ENCODE results near the gene STYXL2. TPM values are rescaled to one million over a fixed set of nuclear protein-coding genes. Genes with fewer than 3 reads are reported as not detected.
A peak's percentile ranks its signal among the peaks of the same experiment; 100 is the strongest.

Gene STYXL2
- not detected in 2 replicates for total RNA-seq (ENCODE audit: low replicate concordance)
- long read RNA-seq, partial matches to known transcripts, result 0 of 1 reads
- long read RNA-seq, other reads (novel, unspliced or antisense), result 1 of 1 reads

GRCh38 chr1:167093846-167094516 is at the start of gene STYXL2:
Gene STYXL2, plus strand, starts transcription at chr1:167094075. Its CDS starts 775 bp downstream, at chr1:167094850.
- no peaks in the 10 kb centered on the region for H3K27me3 Mint-ChIP-seq
- no peak within 1 kb of the TSS for H3K27ac Mint-ChIP-seq
- no peaks in the 10 kb centered on the region for H3K36me3 Mint-ChIP-seq
- no peak within 1 kb of the TSS for H3K4me3 Mint-ChIP-seq
- DNase-seq (ENCODE audit: extremely low spot score, unreplicated experiment), result no peak
- no peak for TF ChIP-seq CTCF (conservative IDR thresholded peaks at IDR 0.05)
- H3K9me3 Mint-ChIP-seq, result no peaks in the 10 kb centered on the region
- H3K4me1 Mint-ChIP-seq (ENCODE audit: unreplicated experiment), result peaks cover 14% of the 10 kb centered on the region

GRCh38 chr1:167051907-167052306 is 42.0 kb upstream of the STYXL2 start:
- no peak for DNase-seq (ENCODE audit: extremely low spot score, unreplicated experiment)
- Mint-ChIP-seq H3K9me3 (no peaks in the 10 kb centered on the region), H3K27me3 (peaks cover 7% of the 10 kb centered on the region), H3K36me3 (no peaks in the 10 kb centered on the region), H3K4me1 (ENCODE audit: unreplicated experiment) (no peaks in the 10 kb centered on the region), H3K27ac (no peak overlapping the region), H3K4me3 (no peak overlapping the region)
- TF ChIP-seq CTCF (conservative IDR thresholded peaks at IDR 0.05), result no peak

- Mint-ChIP-seq H3K36me3 (no peaks in the 10 kb centered on the region), H3K27ac (no peak overlapping the region), H3K27me3 (peaks cover 7% of the 10 kb centered on the region), H3K9me3 (no peaks in the 10 kb centered on the region), H3K4me1 (ENCODE audit: unreplicated experiment) (no peaks in the 10 kb centered on the region), H3K4me3 (no peak overlapping the region)
- DNase-seq (ENCODE audit: extremely low spot score, unreplicated experiment), result no peak
- TF ChIP-seq CTCF (conservative IDR thresholded peaks at IDR 0.05), result peak; percentile 71
Observed at GRCh38 chr1:167052389-167052788, 41.5 kb upstream of the STYXL2 start.

GRCh38 chr1:167054531-167054930 is 39.3 kb upstream of the STYXL2 start:
- Mint-ChIP-seq H3K36me3 (no peaks in the 10 kb centered on the region), H3K4me3 (no peak overlapping the region), H3K27me3 (peaks cover 10% of the 10 kb centered on the region), H3K27ac (no peak overlapping the region), H3K4me1 (ENCODE audit: unreplicated experiment) (peaks cover 10% of the 10 kb centered on the region), H3K9me3 (no peaks in the 10 kb centered on the region)
- no peak for TF ChIP-seq CTCF (conservative IDR thresholded peaks at IDR 0.05)
- no peak for DNase-seq (ENCODE audit: extremely low spot score, unreplicated experiment)

- no peaks in the 10 kb centered on the region for H3K36me3 Mint-ChIP-seq
- peaks cover 7% of the 10 kb centered on the region for H3K27me3 Mint-ChIP-seq
- TF ChIP-seq CTCF (conservative IDR thresholded peaks at IDR 0.05), result no peak
- no peak overlapping the region for H3K4me3 Mint-ChIP-seq
- H3K4me1 Mint-ChIP-seq (ENCODE audit: unreplicated experiment), result peaks cover 11% of the 10 kb centered on the region
- no peak for DNase-seq (ENCODE audit: extremely low spot score, unreplicated experiment)
- no peak overlapping the region for H3K27ac Mint-ChIP-seq
- no peaks in the 10 kb centered on the region for H3K9me3 Mint-ChIP-seq
Observed at GRCh38 chr1:167054946-167055630, 38.8 kb upstream of the STYXL2 start.

Data from type B pancreatic cell (in vitro differentiated cells).